GM12872 (cell line): Measurements from ENCODE around the gene RTTN.

Experiments used
- CTCF ChIP-seq: IDR thresholded peaks from 3 replicates; pipeline ENCODE4 v1.5.1; 2011; ENCODE audit warnings: low read depth, mild to moderate bottlenecking, low read length, moderate library complexity; ENCODE audit not compliant: insufficient read depth

RTTN gene

GRCh38 chr18:70148039-70148938 is 57.2 kb downstream of the RTTN start:
- no peak for TF ChIP-seq CTCF

DNA sequence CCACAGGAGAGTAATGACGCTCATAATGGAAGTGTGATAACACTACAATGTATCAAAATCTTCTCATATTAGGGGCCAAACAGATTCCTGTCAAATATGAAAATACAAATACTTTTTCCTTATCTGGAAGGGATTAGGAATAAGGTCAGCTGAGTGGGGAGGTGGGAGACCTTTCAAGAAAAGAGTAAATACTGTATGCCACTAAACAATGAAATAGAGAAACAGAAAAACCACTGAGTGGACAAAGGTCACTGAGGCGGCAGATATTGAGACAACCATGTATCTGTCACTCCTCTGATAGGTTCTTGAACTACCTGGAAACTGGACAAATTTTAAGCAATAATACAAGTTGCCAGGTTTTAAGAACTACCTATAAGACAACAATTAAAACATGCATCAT is 59.3 kb downstream of the RTTN start:
- no peak for TF ChIP-seq CTCF

GRCh38 chr18:70142001-70142400 is 63.5 kb downstream of the RTTN start:
- no peak for TF ChIP-seq CTCF

DNA sequence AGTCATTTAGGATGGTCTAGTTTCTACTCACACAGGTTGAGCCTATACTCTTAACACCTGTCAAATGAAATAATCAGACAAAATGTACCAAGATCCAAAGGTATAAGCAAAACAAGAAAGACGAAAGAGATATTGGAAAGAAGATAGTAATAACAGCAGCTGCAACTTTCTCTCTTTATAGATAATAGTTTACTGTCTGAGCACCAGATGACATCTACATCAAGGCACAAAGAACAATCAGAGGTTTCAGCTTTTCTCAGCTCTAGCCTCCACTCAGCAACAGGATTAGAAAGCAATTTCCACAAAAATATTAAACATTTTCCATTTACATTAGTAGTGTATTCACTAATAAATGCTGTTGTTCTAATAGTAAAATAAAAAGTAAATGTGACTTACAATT is 66.3 kb downstream of the RTTN start:
- no peak for TF ChIP-seq CTCF

GRCh38 chr18:70135604-70136003 is 69.9 kb downstream of the RTTN start:
- no peak for TF ChIP-seq CTCF

GRCh38 chr18:70132999-70133398 is 72.5 kb downstream of the RTTN start:
- TF ChIP-seq CTCF: no peak

- no peak for TF ChIP-seq CTCF
Observed at GRCh38 chr18:70128271-70128670, 77.2 kb downstream of the RTTN start.
